ENCODE data around the gene THUMPD3.

THUMPD3 gene

DNA sequence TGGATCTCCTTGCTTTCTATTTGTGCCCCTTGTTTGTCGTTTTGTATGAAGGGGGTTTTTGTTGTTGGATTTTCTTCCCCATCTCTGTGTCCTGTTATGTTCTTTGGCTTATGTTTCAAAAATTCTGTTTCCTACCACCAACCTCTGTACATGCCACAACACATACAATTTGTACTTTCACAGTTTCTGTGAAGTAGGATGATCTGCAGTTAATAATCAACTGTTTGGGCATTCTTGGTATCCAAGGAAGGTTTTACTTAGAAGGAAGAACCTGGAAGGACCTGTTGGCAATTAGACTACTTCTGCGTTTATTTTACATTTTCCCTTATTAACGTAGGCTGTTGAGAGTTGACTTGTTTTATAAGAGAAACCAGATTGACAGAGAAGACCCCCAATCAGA, 42.9 kb downstream of the THUMPD3 start:
- TF ChIP-seq, protein P1, sequence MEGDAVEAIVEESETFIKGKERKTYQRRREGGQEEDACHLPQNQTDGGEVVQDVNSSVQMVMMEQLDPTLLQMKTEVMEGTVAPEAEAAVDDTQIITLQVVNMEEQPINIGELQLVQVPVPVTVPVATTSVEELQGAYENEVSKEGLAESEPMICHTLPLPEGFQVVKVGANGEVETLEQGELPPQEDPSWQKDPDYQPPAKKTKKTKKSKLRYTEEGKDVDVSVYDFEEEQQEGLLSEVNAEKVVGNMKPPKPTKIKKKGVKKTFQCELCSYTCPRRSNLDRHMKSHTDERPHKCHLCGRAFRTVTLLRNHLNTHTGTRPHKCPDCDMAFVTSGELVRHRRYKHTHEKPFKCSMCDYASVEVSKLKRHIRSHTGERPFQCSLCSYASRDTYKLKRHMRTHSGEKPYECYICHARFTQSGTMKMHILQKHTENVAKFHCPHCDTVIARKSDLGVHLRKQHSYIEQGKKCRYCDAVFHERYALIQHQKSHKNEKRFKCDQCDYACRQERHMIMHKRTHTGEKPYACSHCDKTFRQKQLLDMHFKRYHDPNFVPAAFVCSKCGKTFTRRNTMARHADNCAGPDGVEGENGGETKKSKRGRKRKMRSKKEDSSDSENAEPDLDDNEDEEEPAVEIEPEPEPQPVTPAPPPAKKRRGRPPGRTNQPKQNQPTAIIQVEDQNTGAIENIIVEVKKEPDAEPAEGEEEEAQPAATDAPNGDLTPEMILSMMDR (IDR thresholded peaks at IDR 0.05; ENCODE audit: low read depth, low read length), result no peak
- no peaks in the 10 kb centered on the region for H3K27me3 ChIP-seq
- H3K36me3 ChIP-seq, result no peaks in the 10 kb centered on the region
- H3K4me1 ChIP-seq, result peaks cover 4% of the 10 kb centered on the region
- H3K9me3 ChIP-seq, result no peaks in the 10 kb centered on the region
- no peak overlapping the region for H3K4me3 ChIP-seq (ENCODE audit: low read depth, low read length)
- no peak for DNase-seq

DNA sequence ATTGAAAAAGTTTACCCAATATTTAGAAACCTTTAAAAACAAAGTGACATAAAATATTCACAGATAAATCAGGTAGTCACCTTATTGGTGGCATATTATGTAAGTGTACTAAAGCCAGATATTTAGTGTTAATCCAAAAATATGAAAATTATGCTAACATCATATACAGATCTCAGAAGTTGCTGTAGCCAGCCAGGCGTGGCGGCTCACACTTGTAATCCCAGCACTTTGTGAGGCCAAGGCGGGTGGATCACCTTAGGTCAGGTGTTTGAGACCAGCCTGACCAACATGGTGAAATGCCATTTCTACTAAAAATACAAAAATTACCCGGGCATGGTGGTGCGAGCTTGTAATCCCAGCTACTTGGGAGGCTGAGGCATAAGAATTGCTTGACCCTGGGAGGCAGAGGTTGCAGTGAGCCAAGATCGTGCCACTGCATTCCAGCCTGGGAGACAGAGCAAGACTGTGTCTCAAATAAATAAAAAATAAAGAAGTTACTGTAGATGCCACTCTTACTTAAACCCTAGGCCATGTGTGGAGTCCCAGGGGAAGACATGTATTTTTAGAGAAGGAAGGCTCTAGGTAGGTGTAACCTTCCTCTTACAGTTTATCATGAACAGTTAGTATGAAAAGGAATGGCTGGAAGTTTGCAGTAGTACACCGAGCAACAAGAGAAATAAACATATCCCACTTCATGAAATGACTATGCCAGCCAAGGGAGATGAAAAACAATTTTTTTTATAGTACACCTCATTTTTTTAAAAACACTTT, 44.2 kb downstream of the THUMPD3 start:
- H3K4me3 ChIP-seq (ENCODE audit: low read depth, low read length), result no peak overlapping the region
- TF ChIP-seq, protein P1 (IDR thresholded peaks at IDR 0.05; ENCODE audit: low read depth, low read length), result no peak

DNA sequence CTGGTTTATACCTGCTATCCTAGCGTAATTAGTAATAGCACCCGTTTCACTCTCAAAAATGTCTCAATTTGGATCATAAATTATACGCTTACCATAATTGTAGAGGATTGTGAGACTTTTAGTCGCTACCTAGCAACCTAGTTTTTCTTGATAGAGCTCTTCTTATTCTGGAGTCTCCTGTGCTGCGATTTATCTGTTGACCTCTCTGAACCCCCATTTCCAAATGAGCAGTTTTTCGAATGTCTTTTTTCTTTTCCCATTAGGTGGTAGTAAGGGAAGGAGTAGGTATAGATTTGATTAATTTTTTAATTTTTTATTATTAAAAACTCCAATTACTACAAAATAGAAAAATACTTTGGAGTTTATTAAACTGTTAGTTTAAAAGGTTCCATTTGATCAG, 45.2 kb downstream of the THUMPD3 start:
- no peak overlapping the region for H3K4me3 ChIP-seq (ENCODE audit: low read depth, low read length)
- DNase-seq, result no peak
- TF ChIP-seq, protein P1 (IDR thresholded peaks at IDR 0.05; ENCODE audit: low read depth, low read length), result no peak
- no peaks in the 10 kb centered on the region for H3K9me3 ChIP-seq
- H3K27me3 ChIP-seq, result no peaks in the 10 kb centered on the region
- H3K4me1 ChIP-seq, result no peaks in the 10 kb centered on the region
- no peaks in the 10 kb centered on the region for H3K36me3 ChIP-seq

More for the DNA sequence above, 44.2 kb downstream of the THUMPD3 start:
- no peak for DNase-seq
- Histone ChIP-seq H3K27me3 (no peaks in the 10 kb centered on the region), H3K4me1 (peaks cover 4% of the 10 kb centered on the region), H3K9me3 (no peaks in the 10 kb centered on the region), H3K36me3 (no peaks in the 10 kb centered on the region)

- no peaks in the 10 kb centered on the region for H3K4me1 ChIP-seq
- no peaks in the 10 kb centered on the region for H3K9me3 ChIP-seq
- no peak overlapping the region for H3K4me3 ChIP-seq (ENCODE audit: low read depth, low read length)
- TF ChIP-seq, protein P1 (IDR thresholded peaks at IDR 0.05; ENCODE audit: low read depth, low read length), result no peak
- H3K36me3 ChIP-seq, result no peaks in the 10 kb centered on the region
- H3K27me3 ChIP-seq, result no peaks in the 10 kb centered on the region
- no peak for DNase-seq
These were observed 45.7 kb downstream of the THUMPD3 start for GRCh38 chr3:9408546-9408945.

- Histone ChIP-seq H3K4me3 (ENCODE audit: low read depth, low read length) (no peak overlapping the region), H3K9me3 (no peaks in the 10 kb centered on the region), H3K4me1 (no peaks in the 10 kb centered on the region), H3K27me3 (no peaks in the 10 kb centered on the region), H3K36me3 (no peaks in the 10 kb centered on the region)
- TF ChIP-seq, protein P1 (IDR thresholded peaks at IDR 0.05; ENCODE audit: low read depth, low read length), result no peak
- DNase-seq, result no peak
These were observed 47.4 kb downstream of the THUMPD3 start for GRCh38 chr3:9409981-9410854.

GRCh38 chr3:9411302-9411701, 48.4 kb downstream of the THUMPD3 start:
- Histone ChIP-seq H3K4me3 (ENCODE audit: low read depth, low read length) (no peak overlapping the region), H3K27me3 (no peaks in the 10 kb centered on the region), H3K4me1 (no peaks in the 10 kb centered on the region), H3K9me3 (no peaks in the 10 kb centered on the region), H3K36me3 (no peaks in the 10 kb centered on the region)
- TF ChIP-seq, protein P1 (IDR thresholded peaks at IDR 0.05; ENCODE audit: low read depth, low read length), result no peak
- no peak for DNase-seq

Data from BE2C (cell line).